Upper lobe of left lung (tissue), 6 donors: ENCODE measurements around the gene MINDY2. TPM values are rescaled to one million over a fixed set of nuclear protein-coding genes. Genes with fewer than 3 reads are reported as not detected.

Source experiments
- ATAC-seq, 2 donors: fragments of 200-7000 bp; cut with Tn5 transposase; one replicate each; pipeline ENCODE4 v1.9.1; 2022; ENCODE audit warnings: mild to moderate bottlenecking in 2 of 2, moderate library complexity in 2 of 2; ENCODE audit not compliant: low FRiP score in 2 of 2
- DNase-seq, 2 donors: peaks; one replicate each; pipeline ENCODE4 v3.0.0-alpha.2; 2019 to 2020
- H3K27ac ChIP-seq, 4 donors: fragments of 200-600 bp; sonication (generic); one replicate each; pipeline ENCODE4 v1.5.1; 2016 to 2019
- H3K27me3 ChIP-seq, 4 donors: fragments of 200-600 bp; sonication (generic); one replicate each; pipeline ENCODE4 v1.5.1; 2017 to 2019
- H3K36me3 ChIP-seq, 4 donors: fragments of 200-600 bp; sonication (generic); one replicate each; pipeline ENCODE4 v1.5.1; 2016 to 2019
- H3K4me1 ChIP-seq, 4 donors: fragments of 200-600 bp; sonication (generic); one replicate each; pipeline ENCODE4 v1.5.1; 2018 to 2019
- H3K4me3 ChIP-seq, 4 donors: fragments of 200-600 bp; sonication (generic); one replicate each; pipeline ENCODE4 v1.5.1; 2017 to 2019; ENCODE audit warnings: mild to moderate bottlenecking in 2 of 4, moderate library complexity in 1 of 4
- H3K9me3 ChIP-seq, 4 donors: fragments of 200-600 bp; sonication (generic); one replicate each; pipeline ENCODE4 v1.5.1; 2018 to 2019
- EP300 ChIP-seq, 4 donors: sonication (generic); formaldehyde crosslinking; IDR thresholded peaks; one replicate each; pipeline ENCODE4 v1.5.1; 2017; ENCODE audit warnings: antibody characterized with exemption in 4 of 4, control low read depth in 2 of 4
- POLR2A ChIP-seq, 4 donors: fragments of 450-650 bp; IDR thresholded peaks; one replicate each; pipeline ENCODE4 v1.5.1; 2016 to 2017; ENCODE audit warnings: antibody characterized with exemption in 4 of 4, mild to moderate bottlenecking in 2 of 4
- POLR2AphosphoS5 ChIP-seq, 2 donors: sonication (generic); formaldehyde crosslinking; IDR thresholded peaks; one replicate each; pipeline ENCODE4 v1.5.1; 2017; ENCODE audit warnings: antibody characterized with exemption in 2 of 2
- WGBS, 2 donors: methylation state at CpG; one replicate each; pipeline ENCODE4 v1.1.5; 2017 to 2018; 5-methylcytosine and 5-hydroxymethylcytosine counted together
- total RNA-seq, 6 donors: library from RNA; depleted of rRNA in 4 of 6; stranded (reverse); fragments of >200 nt in 4 of 6; gene quantifications; one replicate each; pipeline versions ENCODE4 v1.1.0 to v1.2.1, GENCODE V29; 2016 to 2021
- TF ChIP-seq, protein P1 (sequence below), 6 experiments: fragments of 450-650 bp in 4 of 6; fragments of 200-600 bp in 2 of 6; sonication (generic) in 2 of 6; IDR thresholded peaks; one replicate each; pipeline ENCODE4 v1.5.1; 2016 to 2019; ENCODE audit warnings: antibody characterized with exemption in 6 of 6
- donor health status: DM: no; HTN: no; CAD: no; lungs with moderate emphysema.
- donor health status: DM: no; HTN: yes; CAD: no; lungs with severe emphysema.

MINDY2 gene
- total RNA-seq, 6 donors from 2014 or later: 20.5 to 38.5 (median 29.9) TPM

DNA sequence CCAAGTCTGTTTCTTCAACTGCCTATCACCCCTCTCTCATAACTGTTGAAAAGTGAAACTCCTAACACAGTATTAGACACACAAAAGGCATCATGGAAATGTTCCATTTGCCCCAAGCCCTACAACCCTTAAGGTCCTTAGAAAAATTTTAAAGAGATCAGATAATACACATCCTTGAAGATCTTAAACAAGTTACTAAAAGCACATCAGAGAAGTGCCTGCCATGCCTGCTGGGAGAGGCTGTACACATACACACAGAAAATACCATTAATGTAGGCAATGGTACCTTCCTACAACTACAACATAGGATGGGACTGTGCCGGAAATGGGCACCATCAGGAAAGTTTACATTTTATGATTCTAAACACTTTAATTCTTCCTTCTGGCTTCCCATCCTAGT lies 24.9 kb upstream of the MINDY2 start:
- ATAC-seq (no peak), DNase-seq (no peak)
- Histone ChIP-seq H3K36me3 (no peaks in the 10 kb centered on the region), H3K27me3 (no peaks in the 10 kb centered on the region), H3K27ac (no peak overlapping the region), H3K4me1 (peaks cover 18 to 55% (median 42%) of the 10 kb centered on the region in 4 donors), H3K9me3 (no peaks in the 10 kb centered on the region), H3K4me3 (no peak overlapping the region)
- TF ChIP-seq POLR2AphosphoS5 (IDR thresholded peaks at IDR 0.05) (no peak), EP300 (IDR thresholded peaks at IDR 0.05) (no peak), POLR2A (IDR thresholded peaks at IDR 0.05) (no peak)
- TF ChIP-seq, protein P1, sequence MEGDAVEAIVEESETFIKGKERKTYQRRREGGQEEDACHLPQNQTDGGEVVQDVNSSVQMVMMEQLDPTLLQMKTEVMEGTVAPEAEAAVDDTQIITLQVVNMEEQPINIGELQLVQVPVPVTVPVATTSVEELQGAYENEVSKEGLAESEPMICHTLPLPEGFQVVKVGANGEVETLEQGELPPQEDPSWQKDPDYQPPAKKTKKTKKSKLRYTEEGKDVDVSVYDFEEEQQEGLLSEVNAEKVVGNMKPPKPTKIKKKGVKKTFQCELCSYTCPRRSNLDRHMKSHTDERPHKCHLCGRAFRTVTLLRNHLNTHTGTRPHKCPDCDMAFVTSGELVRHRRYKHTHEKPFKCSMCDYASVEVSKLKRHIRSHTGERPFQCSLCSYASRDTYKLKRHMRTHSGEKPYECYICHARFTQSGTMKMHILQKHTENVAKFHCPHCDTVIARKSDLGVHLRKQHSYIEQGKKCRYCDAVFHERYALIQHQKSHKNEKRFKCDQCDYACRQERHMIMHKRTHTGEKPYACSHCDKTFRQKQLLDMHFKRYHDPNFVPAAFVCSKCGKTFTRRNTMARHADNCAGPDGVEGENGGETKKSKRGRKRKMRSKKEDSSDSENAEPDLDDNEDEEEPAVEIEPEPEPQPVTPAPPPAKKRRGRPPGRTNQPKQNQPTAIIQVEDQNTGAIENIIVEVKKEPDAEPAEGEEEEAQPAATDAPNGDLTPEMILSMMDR (IDR thresholded peaks at IDR 0.05): no peak
- 95 to 97% methylated on average over 1 of the region's 1 CpG for WGBS, 2 donors

DNA sequence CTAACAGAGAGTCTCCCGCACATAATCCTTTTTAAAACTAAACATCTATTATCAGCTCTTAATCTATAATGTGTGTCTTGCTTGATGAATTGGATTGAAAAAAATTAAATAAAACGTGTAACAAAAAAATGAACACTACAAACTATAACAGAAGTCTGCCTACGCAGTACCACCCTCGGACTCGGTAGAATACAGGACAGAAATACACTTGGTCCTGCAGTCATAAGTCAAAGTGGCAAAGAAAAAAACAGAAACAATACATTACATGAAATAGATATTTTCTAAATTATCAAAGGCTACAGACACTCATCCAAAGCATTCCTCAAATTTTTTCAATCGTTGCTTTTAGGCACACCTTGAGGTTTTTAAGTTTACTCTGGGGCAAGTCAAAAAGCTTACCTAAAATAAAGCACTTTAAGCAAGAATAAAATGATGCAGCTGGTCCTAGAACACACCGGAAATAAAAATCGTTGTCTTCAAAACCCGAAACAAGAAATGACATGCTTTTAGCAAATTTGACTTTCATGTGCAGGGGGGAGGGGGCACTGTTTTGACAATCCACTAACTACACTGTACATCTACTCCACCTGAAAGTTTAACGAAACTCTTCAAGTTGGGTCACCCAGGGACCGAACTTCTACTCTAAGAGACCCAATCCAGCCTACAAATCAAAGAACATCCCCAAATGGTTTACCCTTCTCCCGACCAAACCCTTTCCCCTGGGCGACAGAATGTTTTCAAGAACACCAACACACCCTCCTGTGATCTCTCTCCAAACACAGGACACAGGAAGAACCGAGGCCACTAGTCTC lies 22.9 kb upstream of the MINDY2 start:
- DNase-seq (no peak), ATAC-seq (no peak)
- Histone ChIP-seq H3K4me1 (peaks cover 18 to 38% (median 30%) of the 10 kb centered on the region in 4 donors), H3K27me3 (no peaks in the 10 kb centered on the region), H3K27ac (peak overlapping the region; percentile 96 to 99 (median 97)), H3K9me3 (no peaks in the 10 kb centered on the region), H3K36me3 (no peaks in the 10 kb centered on the region), H3K4me3 (peak overlapping the region; percentile 81 to 94 (median 90))
- no peak for TF ChIP-seq EP300 (IDR thresholded peaks at IDR 0.05)
- TF ChIP-seq POLR2AphosphoS5 (IDR thresholded peaks at IDR 0.05): no peak
- TF ChIP-seq, protein P1 (IDR thresholded peaks at IDR 0.05): no peak
- TF ChIP-seq POLR2A (IDR thresholded peaks at IDR 0.05): no peak
- 4 to 5% methylated on average over 14 of the region's 14 CpGs for WGBS, 2 donors

DNA sequence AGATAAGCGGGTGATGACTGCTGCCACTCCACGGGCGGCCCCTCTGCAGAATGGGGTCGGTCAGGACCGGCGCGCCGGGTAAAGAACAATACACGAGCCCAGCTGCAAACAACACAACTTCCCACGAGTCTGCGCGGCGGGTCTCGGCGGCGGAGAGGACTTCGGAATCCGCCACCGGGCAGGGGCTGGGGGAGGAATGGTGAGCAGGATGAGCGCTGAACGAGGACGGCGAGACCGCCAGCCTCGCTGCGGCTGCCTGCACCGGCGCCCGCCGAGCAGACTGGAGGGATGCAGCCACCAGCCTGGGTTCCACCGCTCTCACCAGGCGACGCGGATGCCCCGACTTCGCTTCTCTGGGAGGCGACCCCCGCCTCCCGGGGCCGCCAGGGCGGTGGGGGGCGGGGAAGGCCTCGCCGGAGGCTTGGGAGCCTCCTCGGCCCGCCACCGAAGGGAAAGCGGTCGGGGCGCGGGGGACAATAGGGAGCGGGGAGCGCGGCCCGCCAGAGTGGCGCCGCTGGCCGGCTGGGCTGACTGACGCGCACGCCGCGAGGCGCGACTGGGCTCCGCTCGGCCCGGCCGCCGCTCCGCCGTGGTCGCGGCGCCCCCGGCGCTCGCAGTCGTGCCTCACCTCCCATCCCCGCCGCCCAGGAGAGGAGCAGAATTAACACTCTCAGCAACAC lies 22.1 kb upstream of the MINDY2 start:
- TF ChIP-seq POLR2AphosphoS5 (IDR thresholded peaks at IDR 0.05): no peak
- TF ChIP-seq, protein P1 (IDR thresholded peaks at IDR 0.05): peak in 1 of 6 experiments; percentile 26
- TF ChIP-seq POLR2A (IDR thresholded peaks at IDR 0.05): peak in 1 of 4 donors; percentile 29
- TF ChIP-seq EP300 (IDR thresholded peaks at IDR 0.05): no peak
- ATAC-seq: peak; percentile 45 to 68

DNA sequence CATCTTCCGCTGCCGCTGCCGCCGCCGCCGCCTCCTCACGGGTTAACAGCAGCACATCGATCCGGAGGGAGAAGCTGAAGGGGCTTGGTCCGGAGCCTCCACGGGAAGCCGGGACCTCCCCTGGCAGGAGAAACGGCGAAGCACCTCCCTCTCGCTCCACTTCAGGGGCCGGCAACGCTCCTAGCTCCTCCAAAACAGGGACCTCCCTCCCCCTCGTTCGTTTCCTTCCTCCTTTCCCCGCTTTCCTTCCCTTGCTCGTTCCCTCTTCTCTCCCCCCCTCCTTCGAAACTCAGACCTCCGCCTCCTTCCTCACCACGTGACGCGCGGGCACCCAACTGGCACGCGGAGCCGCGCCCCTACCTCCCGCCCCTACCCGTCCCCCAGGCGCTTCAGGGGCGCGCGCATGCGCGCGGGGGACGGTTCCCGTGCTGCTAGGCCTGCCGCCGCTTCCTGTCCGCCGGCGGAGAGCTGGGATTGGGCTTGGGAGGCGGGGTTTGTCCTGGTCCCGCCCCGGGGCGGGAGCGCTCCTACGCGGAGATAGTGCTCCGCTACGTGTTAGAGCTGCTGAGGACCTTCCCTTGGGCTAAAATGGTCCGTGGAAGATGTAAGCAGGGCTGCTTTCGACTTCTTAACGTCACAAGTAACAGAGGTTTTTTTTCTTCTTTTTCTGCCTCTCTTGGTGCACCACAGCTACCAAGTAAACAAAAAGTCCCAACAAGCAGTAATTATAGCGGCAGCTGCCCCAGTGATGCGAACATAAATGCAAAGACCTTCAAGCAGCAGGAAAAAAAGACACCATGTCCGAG lies 21.4 kb upstream of the MINDY2 start, which contains the start of gene ADAM10:
Gene ADAM10 (minus strand): TSS at position 176 of the 806 bp plus-strand sequence. CDS start 173 bp downstream, at position 3.
- Histone ChIP-seq H3K4me3 (peak within 1 kb of the TSS; percentile 81 to 94 (median 90)), H3K36me3 (no peaks in the 10 kb centered on the region), H3K4me1 (peaks cover 18 to 35% (median 28%) of the 10 kb centered on the region in 4 donors), H3K9me3 (no peaks in the 10 kb centered on the region), H3K27me3 (no peaks in the 10 kb centered on the region), H3K27ac (peak within 1 kb of the TSS; percentile 96 to 99 (median 97))
- WGBS, 2 donors: 1% methylated on average over 47 to 58 of the region's 62 CpGs
- DNase-seq: peak; percentile 99 to 100
- TF ChIP-seq, protein P1 (IDR thresholded peaks at IDR 0.05): peak in 1 of 6 experiments; percentile 19
- TF ChIP-seq POLR2AphosphoS5 (IDR thresholded peaks at IDR 0.05): peak; percentile 66 to 89
- TF ChIP-seq POLR2A (IDR thresholded peaks at IDR 0.05): peak in 3 of 4 donors; percentile 58 to 95 (median 93)
- TF ChIP-seq EP300 (IDR thresholded peaks at IDR 0.05): no peak
- peak; percentile 99 for ATAC-seq

More for the DNA sequence above, 22.1 kb upstream of the MINDY2 start:
- Histone ChIP-seq H3K9me3 (no peaks in the 10 kb centered on the region), H3K27me3 (no peaks in the 10 kb centered on the region), H3K36me3 (no peaks in the 10 kb centered on the region), H3K27ac (peak overlapping the region; percentile 96 to 99 (median 97)), H3K4me3 (peak overlapping the region; percentile 81 to 94 (median 90)), H3K4me1 (peaks cover 18 to 35% (median 28%) of the 10 kb centered on the region in 4 donors)
- WGBS, 2 donors: 0% methylated on average over 20 to 26 of the region's 81 CpGs
- DNase-seq: peak; percentile 59 to 93
